HG03354 (cell line): ENCODE measurements around the gene SLC2A3.

Experiments used
- ATAC-seq: cut with Tn5 transposase; IDR thresholded peaks from one replicate; pipeline ENCODE4 v1.9.1; 2021; ENCODE audit warnings: mild to moderate bottlenecking; ENCODE audit not compliant: unreplicated experiment, poor library complexity, severe bottlenecking

The SLC2A3 gene

DNA sequence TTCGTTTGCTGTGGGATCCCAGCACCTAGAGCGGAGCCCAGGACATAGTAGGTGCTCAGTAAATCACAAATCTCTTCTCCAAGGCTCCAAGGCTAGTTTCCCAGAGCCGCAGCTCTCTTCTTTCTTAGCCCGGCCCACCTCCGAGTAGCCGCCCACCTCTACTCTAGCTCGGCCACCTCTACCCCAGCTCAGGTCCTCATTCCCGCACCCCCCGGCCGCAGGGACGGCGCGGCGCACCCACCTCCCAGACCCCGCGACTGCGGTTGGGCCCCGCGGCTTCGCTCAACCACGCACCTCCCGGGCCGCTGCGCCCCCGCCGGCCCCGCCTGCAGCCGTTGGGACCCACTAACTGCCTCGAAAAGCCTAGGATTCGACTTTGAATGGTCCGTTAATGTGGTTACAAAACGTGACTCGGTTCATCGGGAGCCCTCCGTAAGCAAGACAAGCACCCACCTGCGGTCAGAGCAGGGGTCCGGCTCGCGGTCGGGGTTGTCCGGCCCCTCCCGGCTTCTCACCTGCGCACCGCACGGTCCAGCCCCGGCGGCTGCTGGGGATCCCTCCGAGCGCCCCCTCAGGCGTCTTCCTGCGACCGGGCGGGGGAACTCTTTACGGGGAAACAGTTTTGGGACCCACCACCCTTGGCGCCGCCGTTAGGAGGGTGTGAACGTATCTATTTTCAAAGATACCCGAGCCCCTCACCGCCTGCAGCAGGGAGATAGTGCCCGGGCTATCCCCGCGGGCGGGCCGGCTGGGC lies 63.2 kb downstream of the SLC2A3 start, which contains the start of gene SLC2A14:
Gene SLC2A14 (minus strand): TSS at position 350 of the 754 bp plus-strand sequence. CDS start 3,035 bp downstream, outside the sequence.
- no peak for ATAC-seq

DNA sequence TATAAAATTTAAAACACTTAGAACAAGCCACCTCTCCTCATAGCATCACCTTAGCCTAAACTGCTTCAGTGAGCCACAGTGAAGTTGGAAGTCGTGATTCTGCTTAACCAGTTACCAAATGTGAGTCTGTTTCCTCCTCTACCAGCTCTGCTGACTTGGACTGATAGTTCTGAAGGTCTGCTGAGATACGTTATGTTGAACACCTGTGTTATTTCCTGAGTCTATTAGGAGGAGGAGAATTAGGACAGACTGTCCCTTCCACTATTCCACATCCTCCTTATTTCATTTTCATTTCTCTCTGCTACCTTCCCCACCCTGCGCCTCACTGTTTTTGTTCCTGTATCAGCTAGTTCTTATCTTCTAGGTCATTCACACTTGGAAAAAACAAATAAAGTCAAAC lies 65.7 kb downstream of the SLC2A3 start:
- ATAC-seq: no peak
